Adipocyte (in vitro differentiated cells): ENCODE results near the gene TOP2A.
"Not testable (repeated sequence)": the region's sequence is repeated elsewhere in the genome, so short reads cannot be mapped to it uniquely, and the experiment has no call there.

ENCODE experiments used
- DNase-seq: peaks from one replicate; pipeline ENCODE4 v3.0.0-alpha.2; 2015; ENCODE audit warnings: low read depth
- H3K27me3 ChIP-seq: replicated peaks from 2 replicates; pipeline ENCODE4 v1.7.0; 2013; ENCODE audit warnings: mild to moderate bottlenecking, low read length, moderate library complexity; ENCODE audit not compliant: control insufficient read depth, insufficient read depth
- H3K36me3 ChIP-seq: 2 replicates; pipeline ENCODE4 v1.7.0; 2013; ENCODE audit warnings: low read length, mild to moderate bottlenecking, moderate library complexity; ENCODE audit not compliant: control insufficient read depth, insufficient read depth, severe bottlenecking
- H3K4me1 ChIP-seq: 2 replicates; pipeline ENCODE4 v1.7.0; 2013; ENCODE audit warnings: mild to moderate bottlenecking, low read length, moderate library complexity; ENCODE audit not compliant: control insufficient read depth, insufficient read depth
- H3K4me3 ChIP-seq: 2 replicates; pipeline ENCODE4 v1.7.0; 2013; ENCODE audit warnings: mild to moderate bottlenecking, low read length, moderate library complexity
- H3K9ac ChIP-seq: 2 replicates; pipeline ENCODE4 v1.7.0; 2013; ENCODE audit warnings: mild to moderate bottlenecking, low read length, moderate library complexity
- H3K9me3 ChIP-seq: 2 replicates; pipeline ENCODE4 v1.7.0; 2013; ENCODE audit warnings: mild to moderate bottlenecking, low read length, moderate library complexity; ENCODE audit not compliant: control insufficient read depth

The TOP2A gene

DNA sequence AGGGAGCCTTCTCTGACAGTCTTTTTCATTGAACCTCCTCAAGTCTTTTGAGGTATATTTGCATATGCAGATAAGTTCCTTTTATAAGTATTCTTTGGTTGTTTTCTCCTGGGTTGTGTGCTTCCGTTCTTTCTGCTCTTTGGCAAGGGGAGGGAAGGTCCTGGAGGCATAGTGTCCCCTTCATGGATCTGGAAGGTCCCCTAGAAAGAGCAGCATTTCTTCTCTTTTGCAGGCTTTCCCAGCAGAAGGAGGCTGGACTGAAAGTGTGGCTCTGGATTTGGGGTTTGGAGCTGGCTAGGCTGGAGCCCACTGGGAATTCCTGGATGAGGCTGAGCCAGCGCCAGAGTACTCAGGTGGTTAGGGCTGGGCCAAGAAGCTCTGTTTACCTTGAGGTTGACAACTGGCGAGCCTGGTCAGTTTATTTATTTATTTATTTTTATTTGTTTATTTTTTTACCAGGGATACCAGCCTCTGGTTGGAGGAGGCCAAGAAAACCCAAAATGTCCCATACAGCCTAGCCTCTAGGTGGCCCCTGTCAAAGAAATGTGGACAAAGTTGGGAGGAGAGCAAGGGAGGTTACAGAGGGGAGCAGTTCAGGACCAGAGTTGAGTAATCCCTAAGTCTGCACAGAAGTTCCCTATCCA is 5.4 kb upstream of the TOP2A start:
- H3K36me3 ChIP-seq: no peaks in the 10 kb centered on the region
- peaks cover 11% of the 10 kb centered on the region for H3K4me1 ChIP-seq
- no peak for DNase-seq
- H3K9me3 ChIP-seq: no peaks in the 10 kb centered on the region
- no peak overlapping the region for H3K9ac ChIP-seq
- H3K27me3 ChIP-seq: no peaks in the 10 kb centered on the region
- H3K4me3 ChIP-seq: no peak overlapping the region

DNA sequence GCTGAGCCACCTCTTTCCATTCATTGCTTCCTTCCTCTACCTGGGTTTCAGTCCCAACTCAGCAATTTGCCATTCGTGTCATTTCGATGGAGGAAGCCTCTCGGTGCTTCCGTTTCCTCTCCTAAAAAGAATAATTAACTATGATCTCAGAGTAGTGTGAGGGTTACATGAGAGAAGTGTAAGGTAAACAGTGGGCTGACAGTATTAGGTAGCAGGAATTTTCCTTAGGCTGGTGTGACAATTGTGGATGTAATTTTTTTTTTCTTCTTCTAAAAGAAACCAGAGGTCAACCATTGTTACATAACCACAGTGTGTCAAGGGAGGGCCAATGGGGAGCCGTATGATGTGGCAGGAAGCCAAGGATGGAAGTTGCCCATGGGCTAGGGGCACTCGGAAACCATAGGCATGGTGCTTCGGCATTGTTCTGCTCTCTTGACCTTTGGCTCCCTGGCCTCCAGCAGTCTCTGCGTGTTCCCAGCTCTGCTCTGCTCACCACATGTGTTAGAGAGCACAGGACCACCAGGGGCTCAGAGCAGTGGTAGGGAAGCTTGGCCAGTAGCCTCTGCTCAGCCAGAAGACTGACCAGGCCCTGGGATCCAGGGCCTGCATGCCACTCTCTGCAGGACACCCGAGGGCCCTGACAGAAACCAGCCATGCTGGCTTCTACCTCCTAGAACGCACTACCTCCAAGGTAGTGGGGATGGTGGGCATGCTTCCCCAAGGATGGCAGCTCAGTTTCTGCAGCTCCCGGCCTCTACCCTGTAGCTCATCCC is 2.0 kb upstream of the TOP2A start:
- Histone ChIP-seq H3K4me1 (peaks cover 17% of the 10 kb centered on the region), H3K4me3 (no peak overlapping the region), H3K36me3 (no peaks in the 10 kb centered on the region), H3K9me3 (no peaks in the 10 kb centered on the region), H3K27me3 (no peaks in the 10 kb centered on the region), H3K9ac (peak overlapping the region; percentile 25)
- DNase-seq: no peak

DNA sequence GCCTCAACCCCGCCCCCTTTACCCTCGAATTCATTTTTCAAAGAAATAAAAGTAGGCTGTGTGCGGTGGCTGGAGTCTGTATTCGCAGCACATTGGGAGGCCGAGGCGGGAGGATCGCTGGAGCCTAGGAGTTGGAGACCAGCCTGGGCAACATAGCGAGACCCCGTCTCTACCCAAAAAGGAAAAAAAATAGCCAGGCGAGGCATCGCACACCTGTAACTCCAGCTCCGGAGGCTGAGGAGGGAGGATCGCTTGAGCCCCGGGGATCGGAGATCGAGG is 671 bp upstream of the TOP2A start:
- peak overlapping the region; percentile 54 for H3K9ac ChIP-seq
- H3K4me1 ChIP-seq: peaks cover 29% of the 10 kb centered on the region
- no peaks in the 10 kb centered on the region for H3K9me3 ChIP-seq
- H3K4me3 ChIP-seq: peak overlapping the region; percentile 93
- no peaks in the 10 kb centered on the region for H3K27me3 ChIP-seq
- H3K36me3 ChIP-seq: no peaks in the 10 kb centered on the region
- no peak for DNase-seq

DNA sequence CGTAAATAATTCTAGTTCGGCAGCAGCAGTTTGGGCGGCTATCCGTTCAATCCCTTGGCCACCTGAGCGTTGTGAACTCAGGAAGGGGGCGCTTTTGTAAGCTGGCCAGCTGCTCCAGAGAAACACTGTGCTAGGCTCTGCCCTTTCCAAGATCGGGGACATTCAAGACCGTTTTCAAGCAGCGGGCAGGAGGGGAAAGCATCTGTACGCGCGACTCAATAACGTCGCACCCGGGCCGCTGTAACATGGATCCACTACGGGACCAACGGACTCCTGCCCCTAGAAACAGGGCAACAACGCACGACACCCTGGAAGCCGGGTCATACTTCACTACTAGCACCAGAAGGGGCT is 463 bp downstream of the TOP2A start:
- Histone ChIP-seq H3K9me3 (no peaks in the 10 kb centered on the region), H3K9ac (peak overlapping the region; percentile 80), H3K4me3 (peak overlapping the region; percentile 93), H3K27me3 (no peaks in the 10 kb centered on the region), H3K36me3 (no peaks in the 10 kb centered on the region), H3K4me1 (peaks cover 29% of the 10 kb centered on the region)
- DNase-seq: no peak

DNA sequence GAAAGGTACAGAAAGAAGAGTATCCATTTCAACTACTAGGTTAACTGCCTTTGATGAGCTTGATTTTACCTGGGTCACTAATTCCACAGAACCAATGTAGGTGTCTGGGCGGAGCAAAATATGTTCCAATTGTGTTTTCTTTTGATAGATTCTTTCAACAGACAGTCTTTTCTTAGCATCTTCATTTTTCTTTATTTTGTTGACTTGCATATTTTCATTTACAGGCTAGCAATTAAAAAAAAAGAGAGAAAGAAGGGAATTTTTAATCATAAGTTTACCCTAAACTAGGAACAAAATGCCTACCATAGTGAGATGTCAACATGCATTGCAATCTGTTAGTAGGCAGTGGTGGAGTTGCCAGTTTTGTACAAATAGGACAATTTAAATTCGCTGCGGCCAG is 1.0 kb downstream of the TOP2A start:
- H3K9me3 ChIP-seq: no peaks in the 10 kb centered on the region

DNA sequence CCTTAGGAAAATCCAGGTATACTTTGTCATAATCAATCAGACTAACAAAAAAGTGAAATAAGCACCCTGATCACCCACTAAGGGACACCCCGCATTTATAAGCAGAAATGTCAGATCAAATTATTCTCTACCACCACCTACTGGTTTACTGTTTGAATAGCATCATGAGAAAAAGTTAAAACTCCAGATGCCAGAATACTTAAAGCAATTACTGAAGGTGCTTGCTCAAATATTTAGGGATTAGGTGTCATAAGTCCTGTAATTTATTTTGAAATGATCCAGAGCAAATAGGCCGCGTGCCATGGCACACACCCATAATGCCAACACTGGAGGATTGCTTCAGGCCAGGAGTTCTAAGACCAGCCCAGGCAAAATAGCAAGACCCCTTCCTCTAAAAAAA is 2.3 kb downstream of the TOP2A start:
- H3K27me3 ChIP-seq: no peaks in the 10 kb centered on the region
- no peaks in the 10 kb centered on the region for H3K9me3 ChIP-seq
- DNase-seq: peak; percentile 76
- peak overlapping the region; percentile 83 for H3K9ac ChIP-seq
- H3K36me3 ChIP-seq: no peaks in the 10 kb centered on the region
- H3K4me1 ChIP-seq: peaks cover 29% of the 10 kb centered on the region
- peak overlapping the region; percentile 63 for H3K4me3 ChIP-seq

More for the DNA sequence above, 1.0 kb downstream of the TOP2A start:
- peak overlapping the region; percentile 80 for H3K9ac ChIP-seq
- DNase-seq: no peak
- H3K36me3 ChIP-seq: no peaks in the 10 kb centered on the region
- peaks cover 29% of the 10 kb centered on the region for H3K4me1 ChIP-seq
- peak overlapping the region; percentile 93 for H3K4me3 ChIP-seq
- H3K27me3 ChIP-seq: no peaks in the 10 kb centered on the region

DNA sequence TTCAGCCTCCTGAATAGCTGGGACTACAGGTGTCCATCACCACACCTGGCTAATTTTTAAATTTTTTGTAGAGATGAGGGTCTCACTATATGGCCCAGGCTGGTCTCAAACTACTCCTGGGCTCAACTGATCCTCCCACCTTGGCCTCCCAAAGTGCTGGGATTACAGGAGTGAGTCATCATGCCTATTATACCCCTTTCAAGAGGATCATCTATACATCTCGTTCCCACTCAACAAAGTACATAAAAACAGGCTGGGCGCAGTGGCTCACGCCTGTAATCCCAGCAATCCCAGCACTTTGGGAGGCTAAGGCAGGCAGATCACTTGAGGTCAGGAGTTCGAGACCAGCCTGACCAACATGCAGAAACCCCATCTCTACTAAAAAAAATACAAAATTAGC is 3.4 kb downstream of the TOP2A start:
- H3K9me3 ChIP-seq, H3K36me3 ChIP-seq, H3K27me3 ChIP-seq, DNase-seq, H3K4me3 ChIP-seq: not testable (repeated sequence)
- Histone ChIP-seq H3K9ac (peak overlapping the region; percentile 64), H3K4me1 (peaks cover 22% of the 10 kb centered on the region)

DNA sequence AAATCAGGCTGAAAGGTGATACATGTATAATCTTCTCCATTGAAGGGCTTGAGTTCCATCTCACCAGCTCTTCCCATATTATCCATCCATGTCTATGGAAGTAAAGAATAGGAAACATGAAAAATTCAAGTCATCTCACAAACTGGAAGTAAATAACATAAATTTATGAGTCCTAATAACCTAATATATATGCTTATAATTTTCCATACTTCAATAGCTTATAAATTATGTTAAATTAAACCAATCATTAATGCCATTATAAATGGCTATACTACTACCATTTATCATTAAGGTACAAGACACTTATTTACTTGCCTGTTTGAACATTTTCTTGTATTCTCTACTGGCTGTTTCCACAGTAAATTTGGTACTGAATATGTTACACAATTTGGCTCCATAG is 4.8 kb downstream of the TOP2A start:
- Histone ChIP-seq H3K36me3 (no peaks in the 10 kb centered on the region), H3K27me3 (no peaks in the 10 kb centered on the region), H3K4me1 (peaks cover 18% of the 10 kb centered on the region), H3K9me3 (no peaks in the 10 kb centered on the region), H3K9ac (no peak overlapping the region), H3K4me3 (no peak overlapping the region)
- no peak for DNase-seq

DNA sequence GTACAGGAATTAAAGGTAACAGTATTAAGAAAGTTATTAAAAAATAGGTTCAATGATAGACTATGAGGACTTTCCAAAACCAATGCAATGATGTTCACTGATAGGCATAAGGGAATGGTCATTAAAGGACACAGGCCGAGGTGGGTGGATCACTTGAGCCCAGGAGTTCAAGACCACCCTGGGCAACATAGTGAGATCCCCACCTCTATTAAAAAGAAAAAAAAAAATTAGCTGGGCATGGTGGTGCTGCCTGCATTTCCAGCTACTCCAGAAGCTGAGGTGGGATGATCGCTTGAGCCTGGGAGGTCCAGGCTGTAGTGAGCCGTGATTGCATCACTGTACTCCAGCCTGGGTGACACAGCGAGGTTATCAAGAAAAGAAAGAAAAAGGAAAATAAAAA is 5.9 kb downstream of the TOP2A start:
- no peaks in the 10 kb centered on the region for H3K36me3 ChIP-seq
- H3K9ac ChIP-seq: no peak overlapping the region

DNA sequence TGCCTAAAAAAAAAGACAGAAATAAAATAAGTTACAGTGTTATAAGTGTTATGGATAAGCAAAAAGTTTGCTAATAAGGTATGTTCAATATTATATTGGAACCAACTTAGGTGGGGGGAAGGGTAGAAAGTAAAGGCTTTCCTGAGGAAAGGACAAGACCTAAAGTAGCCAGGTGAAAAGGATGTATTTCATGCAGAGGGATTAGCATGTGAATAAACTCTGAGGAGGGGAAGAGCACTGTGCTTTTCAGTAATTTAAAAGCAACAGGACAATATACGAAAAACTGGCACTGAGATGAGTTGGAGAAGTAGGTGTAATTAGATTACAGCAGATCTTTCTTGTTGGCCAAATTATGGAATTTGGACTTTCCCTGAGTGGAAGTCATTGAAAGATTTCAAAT is 7.6 kb downstream of the TOP2A start:
- DNase-seq: no peak
- Histone ChIP-seq H3K4me1 (peaks cover 12% of the 10 kb centered on the region), H3K27me3 (no peaks in the 10 kb centered on the region), H3K4me3 (no peak overlapping the region), H3K9me3 (no peaks in the 10 kb centered on the region), H3K9ac (no peak overlapping the region), H3K36me3 (no peaks in the 10 kb centered on the region)

More for the DNA sequence above, 5.9 kb downstream of the TOP2A start:
- H3K4me1 ChIP-seq: peaks cover 12% of the 10 kb centered on the region
- H3K27me3 ChIP-seq: no peaks in the 10 kb centered on the region
- DNase-seq: no peak
- H3K4me3 ChIP-seq: no peak overlapping the region
- no peaks in the 10 kb centered on the region for H3K9me3 ChIP-seq

DNA sequence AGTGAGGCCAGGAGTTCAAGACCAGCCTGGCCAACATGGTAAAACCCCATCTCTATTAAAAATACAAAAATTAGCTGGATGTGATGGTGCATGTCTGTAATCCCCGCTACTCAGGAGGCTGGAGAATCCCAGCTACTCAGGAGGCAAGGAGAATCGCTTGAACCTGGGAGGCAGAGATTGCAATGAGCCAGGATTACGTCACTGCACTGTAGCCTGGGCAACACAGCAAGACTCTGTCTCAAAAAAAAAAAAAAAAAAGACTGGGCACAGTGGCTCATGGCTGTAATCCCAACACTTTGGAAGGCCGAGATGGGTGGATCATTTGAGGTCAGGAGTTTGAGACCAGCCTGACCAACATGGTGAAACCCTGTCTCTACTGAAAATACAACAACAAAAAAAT is 8.2 kb downstream of the TOP2A start:
- H3K9me3 ChIP-seq, H3K36me3 ChIP-seq, H3K27me3 ChIP-seq, H3K9ac ChIP-seq, H3K4me3 ChIP-seq, H3K4me1 ChIP-seq, DNase-seq: not testable (repeated sequence)

DNA sequence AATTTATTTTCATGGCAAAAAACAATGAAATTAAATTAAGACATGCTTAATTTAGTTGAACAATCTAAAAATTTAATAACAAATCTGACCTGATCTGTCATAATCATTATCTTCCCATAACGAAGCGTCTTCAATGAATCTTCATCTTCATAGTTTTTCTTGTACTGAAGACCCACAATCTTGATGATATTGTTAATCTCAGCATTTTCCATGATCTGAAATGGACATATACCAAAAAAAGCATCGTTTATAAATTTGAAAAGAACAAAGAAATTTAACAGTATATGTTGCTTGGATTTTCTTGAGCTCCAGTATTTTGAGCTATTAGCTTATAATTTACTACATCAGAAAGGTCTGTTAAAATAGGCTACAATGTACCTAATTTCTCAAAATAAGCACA is 10.2 kb downstream of the TOP2A start:
- Histone ChIP-seq H3K4me3 (no peak overlapping the region), H3K36me3 (no peaks in the 10 kb centered on the region), H3K4me1 (no peaks in the 10 kb centered on the region), H3K27me3 (no peaks in the 10 kb centered on the region), H3K9me3 (no peaks in the 10 kb centered on the region), H3K9ac (no peak overlapping the region)
- no peak for DNase-seq
